ENCODE data around the gene INF2. TPM values are rescaled to one million over a fixed set of nuclear protein-coding genes. Genes with fewer than 3 reads are reported as not detected.

INF2 gene
- total RNA-seq, 1 experiment from 2014 or later: 70.8 TPM

GRCh38 chr14:104741803-104742251, 52.4 kb downstream of the INF2 start:
- ChIA-PET CTCF (no interaction called here), POLR2A (no interaction called here)
- no TSS peak for BruUV-seq (replicated peaks)
- Histone ChIP-seq H3K4me1 (no peaks in the 10 kb centered on the region), H3K27me3 (replicated peaks; ENCODE audit: control insufficient read depth, insufficient read depth, low read length) (no peaks in the 10 kb centered on the region), H3K4me3 (ENCODE audit: low read depth, low read length) (no peak overlapping the region), H3K9me3 (no peaks in the 10 kb centered on the region), H3K36me3 (ENCODE audit: control insufficient read depth, insufficient read depth, low read length) (no peaks in the 10 kb centered on the region)
- Mint-ChIP-seq H3K36me3 (ENCODE audit: insufficient read depth, unreplicated experiment) (no peaks in the 10 kb centered on the region), H3K4me3 (ENCODE audit: unreplicated experiment) (no peak overlapping the region), H3K9me3 (ENCODE audit: unreplicated experiment) (no peaks in the 10 kb centered on the region), H3K4me1 (ENCODE audit: low read depth, unreplicated experiment) (no peaks in the 10 kb centered on the region), H3K27me3 (ENCODE audit: insufficient read depth, unreplicated experiment) (no peaks in the 10 kb centered on the region), H3K27ac (ENCODE audit: unreplicated experiment) (no peak overlapping the region)
- intact Hi-C loops (cut with micrococcal nuclease; ENCODE audit: unreplicated experiment): no loop called here
- DNase-seq: no peak
- TF ChIP-seq, protein P1, sequence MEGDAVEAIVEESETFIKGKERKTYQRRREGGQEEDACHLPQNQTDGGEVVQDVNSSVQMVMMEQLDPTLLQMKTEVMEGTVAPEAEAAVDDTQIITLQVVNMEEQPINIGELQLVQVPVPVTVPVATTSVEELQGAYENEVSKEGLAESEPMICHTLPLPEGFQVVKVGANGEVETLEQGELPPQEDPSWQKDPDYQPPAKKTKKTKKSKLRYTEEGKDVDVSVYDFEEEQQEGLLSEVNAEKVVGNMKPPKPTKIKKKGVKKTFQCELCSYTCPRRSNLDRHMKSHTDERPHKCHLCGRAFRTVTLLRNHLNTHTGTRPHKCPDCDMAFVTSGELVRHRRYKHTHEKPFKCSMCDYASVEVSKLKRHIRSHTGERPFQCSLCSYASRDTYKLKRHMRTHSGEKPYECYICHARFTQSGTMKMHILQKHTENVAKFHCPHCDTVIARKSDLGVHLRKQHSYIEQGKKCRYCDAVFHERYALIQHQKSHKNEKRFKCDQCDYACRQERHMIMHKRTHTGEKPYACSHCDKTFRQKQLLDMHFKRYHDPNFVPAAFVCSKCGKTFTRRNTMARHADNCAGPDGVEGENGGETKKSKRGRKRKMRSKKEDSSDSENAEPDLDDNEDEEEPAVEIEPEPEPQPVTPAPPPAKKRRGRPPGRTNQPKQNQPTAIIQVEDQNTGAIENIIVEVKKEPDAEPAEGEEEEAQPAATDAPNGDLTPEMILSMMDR (IDR thresholded peaks at IDR 0.05; ENCODE audit: insufficient read depth in 1 of 2, low read depth in 1 of 2, low read length in 1 of 2, severe bottlenecking in 1 of 2, unreplicated experiment in 1 of 2): no peak

DNA sequence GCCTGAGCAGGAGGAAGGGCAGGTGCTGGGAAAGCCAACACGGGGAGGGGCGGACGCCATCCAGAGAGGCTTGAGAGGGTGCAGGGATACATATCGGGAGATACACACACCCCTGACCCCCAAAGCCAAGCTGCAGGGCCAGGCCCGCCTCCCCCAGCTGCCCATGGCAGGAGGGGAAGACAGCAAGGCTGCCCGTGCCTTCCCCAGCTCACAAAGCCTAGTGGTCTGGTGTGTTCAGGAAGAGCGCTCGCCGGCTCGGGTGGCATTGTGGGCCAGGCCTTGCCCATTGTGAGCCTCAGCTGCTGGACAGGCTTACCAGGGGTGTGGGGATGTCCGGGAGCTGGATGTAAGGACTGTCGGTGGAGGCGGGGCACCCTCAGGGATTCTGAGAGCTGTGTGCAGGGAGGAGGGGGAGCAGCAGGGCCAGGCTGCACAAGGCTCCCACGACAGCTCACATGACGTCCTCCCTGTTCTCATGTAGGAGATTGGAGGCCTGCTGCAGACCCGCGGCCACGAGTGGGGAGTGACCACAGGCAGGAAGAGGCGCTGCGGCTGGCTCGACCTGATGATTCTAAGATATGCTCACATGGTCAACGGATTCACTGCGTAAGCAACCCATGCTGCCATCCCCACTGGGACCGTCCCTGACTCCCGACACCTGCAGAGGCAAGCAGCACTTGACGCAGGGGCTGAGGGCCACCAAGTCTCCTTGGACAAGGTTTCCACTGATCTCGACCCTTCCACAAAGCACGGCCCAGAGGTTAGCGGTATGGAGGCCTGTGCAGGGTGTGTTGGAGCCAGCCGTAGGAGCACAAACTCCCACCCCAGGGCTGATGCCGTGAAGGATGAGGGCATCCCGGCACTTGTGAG, 53.4 kb downstream of the INF2 start:
- Mint-ChIP-seq H3K9me3 (ENCODE audit: unreplicated experiment) (no peaks in the 10 kb centered on the region), H3K36me3 (ENCODE audit: insufficient read depth, unreplicated experiment) (no peaks in the 10 kb centered on the region), H3K4me3 (ENCODE audit: unreplicated experiment) (no peak overlapping the region), H3K27ac (ENCODE audit: unreplicated experiment) (no peak overlapping the region), H3K4me1 (ENCODE audit: low read depth, unreplicated experiment) (no peaks in the 10 kb centered on the region), H3K27me3 (ENCODE audit: insufficient read depth, unreplicated experiment) (no peaks in the 10 kb centered on the region)
- ChIA-PET CTCF (interaction anchor here (1.2 kb wide), 1 partner anchor 10 kb away, joined by 4 read pairs; the partner anchor contains the start of gene SIVA1), POLR2A (no interaction called here)
- TF ChIP-seq, protein P1 (IDR thresholded peaks at IDR 0.05; ENCODE audit: insufficient read depth in 1 of 2, low read depth in 1 of 2, low read length in 1 of 2, severe bottlenecking in 1 of 2, unreplicated experiment in 1 of 2): no peak
- intact Hi-C loops (cut with micrococcal nuclease; ENCODE audit: unreplicated experiment): no loop called here
- DNase-seq: no peak
- Histone ChIP-seq H3K36me3 (ENCODE audit: control insufficient read depth, insufficient read depth, low read length) (no peaks in the 10 kb centered on the region), H3K9me3 (no peaks in the 10 kb centered on the region), H3K27me3 (replicated peaks; ENCODE audit: control insufficient read depth, insufficient read depth, low read length) (no peaks in the 10 kb centered on the region), H3K4me3 (ENCODE audit: low read depth, low read length) (no peak overlapping the region), H3K4me1 (no peaks in the 10 kb centered on the region)
- BruUV-seq (replicated peaks): no TSS peak

GRCh38 chr14:104743461-104744380, 54.3 kb downstream of the INF2 start:
- Histone ChIP-seq H3K27me3 (replicated peaks; ENCODE audit: control insufficient read depth, insufficient read depth, low read length) (no peaks in the 10 kb centered on the region), H3K4me1 (peaks cover 3% of the 10 kb centered on the region), H3K36me3 (ENCODE audit: control insufficient read depth, insufficient read depth, low read length) (no peaks in the 10 kb centered on the region), H3K4me3 (ENCODE audit: low read depth, low read length) (no peak overlapping the region), H3K9me3 (no peaks in the 10 kb centered on the region)
- H3K27ac Mint-ChIP-seq (ENCODE audit: unreplicated experiment): no peak overlapping the region
- POLR2A ChIA-PET: no interaction called here
- intact Hi-C loops (cut with micrococcal nuclease; ENCODE audit: unreplicated experiment): no loop called here
- H3K4me1 Mint-ChIP-seq (ENCODE audit: low read depth, unreplicated experiment): no peaks in the 10 kb centered on the region
- no peaks in the 10 kb centered on the region for H3K9me3 Mint-ChIP-seq (ENCODE audit: unreplicated experiment)
- TF ChIP-seq, protein P1 (IDR thresholded peaks at IDR 0.05; ENCODE audit: insufficient read depth in 1 of 2, low read depth in 1 of 2, low read length in 1 of 2, severe bottlenecking in 1 of 2, unreplicated experiment in 1 of 2): no peak
- BruUV-seq (replicated peaks): no TSS peak
- CTCF ChIA-PET: interaction anchor here (1.2 kb wide), 1 partner anchor 9 kb away, joined by 4 read pairs; the partner anchor contains the start of gene SIVA1
- H3K27me3 Mint-ChIP-seq (ENCODE audit: insufficient read depth, unreplicated experiment): no peaks in the 10 kb centered on the region
- no peaks in the 10 kb centered on the region for H3K36me3 Mint-ChIP-seq (ENCODE audit: insufficient read depth, unreplicated experiment)
- no peak overlapping the region for H3K4me3 Mint-ChIP-seq (ENCODE audit: unreplicated experiment)
- DNase-seq: no peak
